ENCODE results near the gene CTCF. TPM values are rescaled to one million over a fixed set of nuclear protein-coding genes. Genes with fewer than 3 reads are reported as not detected.

Gene CTCF
- total RNA-seq, 1 donor from 2014 or later, result 36.0 TPM

DNA sequence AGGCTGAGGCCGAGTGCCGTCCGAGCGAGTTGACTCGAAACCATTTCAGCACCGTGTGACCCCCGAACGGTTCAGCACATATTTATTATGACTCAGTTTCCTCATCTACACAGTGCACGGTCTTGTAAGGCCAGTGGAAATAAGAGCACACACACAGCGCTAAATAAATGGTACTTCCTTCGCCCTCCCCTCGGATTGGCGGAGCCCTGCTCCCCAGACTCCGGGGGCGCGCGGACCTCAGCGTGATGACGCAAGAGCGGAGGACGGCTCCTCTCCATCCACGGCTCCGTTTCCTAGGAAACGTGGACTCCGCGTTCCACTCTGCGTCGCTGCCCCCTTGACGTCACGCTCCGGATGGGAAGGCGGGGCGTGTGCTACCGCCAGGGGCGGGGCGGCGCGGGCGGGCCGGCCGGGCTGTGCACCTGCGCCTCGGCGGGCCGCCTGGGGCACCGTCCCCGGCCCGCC, 98.3 kb downstream of the CTCF start, which contains the start of gene PARD6A:
PARD6A (plus strand) TSS at position 397 of the 465 bp plus-strand sequence. CDS start 79 bp downstream, outside the sequence.
- Histone ChIP-seq H3K27me3 (no peaks in the 10 kb centered on the region), H3K27ac (peak within 1 kb of the TSS; percentile 95), H3K4me1 (peaks cover 18% of the 10 kb centered on the region), H3K36me3 (peaks cover 4% of the 10 kb centered on the region), H3K4me3 (peak within 1 kb of the TSS; percentile 81), H3K9me3 (no peaks in the 10 kb centered on the region)
- ATAC-seq (peak; percentile 86), DNase-seq (peak; percentile 97)
- intact Hi-C loops (cut with DNase I), result loop anchor here (10.0 kb wide), 1 partner anchor 96 kb away; the partner anchor contains the start of gene CTCF
- TF ChIP-seq, protein P1, sequence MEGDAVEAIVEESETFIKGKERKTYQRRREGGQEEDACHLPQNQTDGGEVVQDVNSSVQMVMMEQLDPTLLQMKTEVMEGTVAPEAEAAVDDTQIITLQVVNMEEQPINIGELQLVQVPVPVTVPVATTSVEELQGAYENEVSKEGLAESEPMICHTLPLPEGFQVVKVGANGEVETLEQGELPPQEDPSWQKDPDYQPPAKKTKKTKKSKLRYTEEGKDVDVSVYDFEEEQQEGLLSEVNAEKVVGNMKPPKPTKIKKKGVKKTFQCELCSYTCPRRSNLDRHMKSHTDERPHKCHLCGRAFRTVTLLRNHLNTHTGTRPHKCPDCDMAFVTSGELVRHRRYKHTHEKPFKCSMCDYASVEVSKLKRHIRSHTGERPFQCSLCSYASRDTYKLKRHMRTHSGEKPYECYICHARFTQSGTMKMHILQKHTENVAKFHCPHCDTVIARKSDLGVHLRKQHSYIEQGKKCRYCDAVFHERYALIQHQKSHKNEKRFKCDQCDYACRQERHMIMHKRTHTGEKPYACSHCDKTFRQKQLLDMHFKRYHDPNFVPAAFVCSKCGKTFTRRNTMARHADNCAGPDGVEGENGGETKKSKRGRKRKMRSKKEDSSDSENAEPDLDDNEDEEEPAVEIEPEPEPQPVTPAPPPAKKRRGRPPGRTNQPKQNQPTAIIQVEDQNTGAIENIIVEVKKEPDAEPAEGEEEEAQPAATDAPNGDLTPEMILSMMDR (IDR thresholded peaks at IDR 0.05), result no peak

DNA sequence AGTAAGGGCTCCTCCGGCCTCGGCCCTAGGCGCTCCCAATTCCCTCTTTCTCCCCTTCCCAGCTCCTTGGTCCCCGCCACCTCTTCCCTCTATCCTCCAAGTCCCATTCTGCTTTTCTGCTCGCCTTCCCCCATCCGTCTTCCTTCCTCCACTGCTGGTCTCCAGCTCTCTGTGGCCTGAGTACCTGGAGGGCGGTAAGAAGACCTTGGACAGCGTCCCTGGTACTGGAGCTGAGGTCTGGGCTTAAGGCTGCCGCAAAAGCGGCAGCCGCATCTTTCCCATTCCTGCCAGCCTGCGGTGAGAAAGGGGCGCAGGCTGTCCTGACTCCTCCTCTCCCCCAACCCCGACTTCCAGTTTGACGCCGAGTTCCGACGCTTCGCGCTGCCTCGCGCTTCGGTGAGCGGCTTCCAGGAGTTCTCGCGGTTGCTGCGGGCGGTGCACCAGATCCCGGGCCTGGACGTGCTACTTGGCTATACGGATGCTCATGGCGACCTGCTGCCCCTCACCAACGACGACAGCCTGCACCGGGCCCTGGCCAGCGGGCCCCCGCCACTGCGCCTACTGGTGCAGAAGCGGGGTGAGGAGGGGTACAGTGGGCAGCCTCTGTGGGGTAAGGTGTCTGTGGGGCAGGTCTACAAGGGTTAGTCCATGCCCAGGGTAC, 98.9 kb downstream of the CTCF start:
- ATAC-seq, result peak; percentile 0
- H3K27me3 ChIP-seq, result no peaks in the 10 kb centered on the region
- DNase-seq, result no peak
- H3K4me3 ChIP-seq, result peak overlapping the region; percentile 81
- H3K4me1 ChIP-seq, result peaks cover 21% of the 10 kb centered on the region
- TF ChIP-seq, protein P1 (IDR thresholded peaks at IDR 0.05), result no peak
- no peaks in the 10 kb centered on the region for H3K9me3 ChIP-seq
- H3K27ac ChIP-seq, result peak overlapping the region; percentile 63
- intact Hi-C loops (cut with DNase I), result loop anchor here (10.0 kb wide), 1 partner anchor 96 kb away; the partner anchor contains the start of gene CTCF
- H3K36me3 ChIP-seq, result peaks cover 4% of the 10 kb centered on the region

DNA sequence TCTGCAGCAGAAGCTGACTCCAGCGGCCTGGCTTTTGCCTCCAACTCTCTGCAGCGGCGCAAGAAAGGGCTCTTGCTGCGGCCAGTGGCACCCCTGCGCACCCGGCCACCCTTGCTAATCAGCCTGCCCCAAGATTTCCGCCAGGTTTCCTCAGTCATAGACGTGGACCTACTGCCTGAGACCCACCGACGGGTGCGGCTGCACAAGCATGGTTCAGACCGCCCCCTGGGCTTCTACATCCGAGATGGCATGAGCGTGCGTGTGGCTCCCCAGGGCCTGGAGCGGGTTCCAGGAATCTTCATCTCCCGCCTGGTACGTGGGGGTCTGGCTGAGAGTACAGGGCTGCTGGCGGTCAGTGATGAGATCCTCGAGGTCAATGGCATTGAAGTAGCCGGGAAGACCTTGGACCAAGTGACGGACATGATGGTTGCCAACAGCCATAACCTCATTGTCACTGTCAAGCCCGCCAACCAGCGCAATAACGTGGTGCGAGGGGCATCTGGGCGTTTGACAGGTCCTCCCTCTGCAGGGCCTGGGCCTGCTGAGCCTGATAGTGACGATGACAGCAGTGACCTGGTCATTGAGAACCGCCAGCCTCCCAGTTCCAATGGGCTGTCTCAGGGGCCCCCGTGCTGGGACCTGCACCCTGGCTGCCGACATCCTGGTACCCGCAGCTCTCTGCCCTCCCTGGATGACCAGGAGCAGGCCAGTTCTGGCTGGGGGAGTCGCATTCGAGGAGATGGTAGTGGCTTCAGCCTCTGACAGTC, 99.7 kb downstream of the CTCF start:
- Histone ChIP-seq H3K9me3 (no peaks in the 10 kb centered on the region), H3K4me1 (peaks cover 21% of the 10 kb centered on the region), H3K27me3 (no peaks in the 10 kb centered on the region), H3K27ac (no peak overlapping the region), H3K4me3 (no peak overlapping the region), H3K36me3 (peaks cover 4% of the 10 kb centered on the region)
- intact Hi-C loops (cut with DNase I), result loop anchor here (10.0 kb wide), 1 partner anchor 97 kb away; the partner anchor contains the start of gene CTCF
- ATAC-seq (no peak), DNase-seq (no peak)
- TF ChIP-seq, protein P1 (IDR thresholded peaks at IDR 0.05), result no peak

DNA sequence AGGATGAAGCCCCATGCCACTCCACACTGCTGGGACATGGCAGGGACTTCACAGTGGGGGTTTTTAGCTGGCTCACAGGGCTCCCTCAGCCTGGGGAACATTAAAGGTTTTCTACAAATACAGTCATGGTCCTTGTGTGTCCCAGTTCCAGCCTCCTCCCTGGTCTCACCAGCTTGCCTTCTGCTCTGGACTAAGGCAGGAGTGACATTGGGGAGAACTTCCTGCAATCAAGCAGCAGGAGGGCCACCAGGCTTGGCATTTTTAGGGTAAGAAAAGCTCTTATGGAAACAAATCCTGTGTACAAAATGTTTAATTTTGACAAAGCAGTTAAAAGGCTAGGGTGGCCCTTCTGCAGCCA, 100.3 kb downstream of the CTCF start:
- peaks cover 4% of the 10 kb centered on the region for H3K36me3 ChIP-seq
- peaks cover 26% of the 10 kb centered on the region for H3K4me1 ChIP-seq
- no peaks in the 10 kb centered on the region for H3K27me3 ChIP-seq
- H3K9me3 ChIP-seq, result no peaks in the 10 kb centered on the region
- ATAC-seq (no peak), DNase-seq (no peak)
- TF ChIP-seq, protein P1 (IDR thresholded peaks at IDR 0.05), result no peak
- H3K27ac ChIP-seq, result no peak overlapping the region
- H3K4me3 ChIP-seq, result no peak overlapping the region
- intact Hi-C loops (cut with DNase I), result loop anchor here (10.0 kb wide), 1 partner anchor 98 kb away; the partner anchor contains the start of gene CTCF

DNA sequence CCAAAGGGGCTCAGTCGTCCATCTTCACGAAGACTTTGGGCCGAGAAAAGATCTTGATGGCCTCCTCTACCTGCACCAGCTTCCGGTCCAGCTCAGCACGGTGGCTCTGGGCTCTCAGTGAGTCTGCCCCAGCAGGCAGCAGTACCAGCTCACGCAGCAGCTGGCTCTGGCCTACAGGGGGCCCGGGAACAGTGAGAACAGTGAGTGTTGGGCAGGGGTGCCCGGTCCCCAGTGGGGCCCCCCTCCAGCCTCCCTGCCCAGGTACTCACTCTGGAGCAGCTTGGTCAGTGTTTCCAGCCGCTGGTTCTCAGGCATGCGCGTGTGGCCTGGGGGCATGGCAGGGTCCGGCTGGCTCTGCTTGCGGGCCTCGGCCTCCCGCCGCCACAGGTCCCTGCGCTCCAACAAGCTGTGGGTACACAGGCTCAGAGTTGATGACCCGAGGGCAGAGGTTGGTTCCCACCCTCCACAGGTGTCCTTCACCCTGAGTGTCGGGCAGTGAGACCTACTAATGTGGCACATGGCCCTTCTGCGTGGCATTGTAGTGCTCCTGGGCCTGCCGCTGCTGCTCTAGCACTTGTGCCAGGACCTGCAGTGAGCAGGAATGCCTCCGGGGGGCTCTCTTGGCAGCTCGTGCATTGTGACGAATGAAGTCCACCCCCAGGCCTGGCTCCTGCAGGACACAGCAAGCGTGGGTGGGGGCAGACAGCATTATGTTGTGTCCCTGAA, 101.0 kb downstream of the CTCF start:
- DNase-seq (no peak), ATAC-seq (no peak)
- TF ChIP-seq, protein P1 (IDR thresholded peaks at IDR 0.05), result no peak
- Histone ChIP-seq H3K27ac (no peak overlapping the region), H3K27me3 (no peaks in the 10 kb centered on the region), H3K4me3 (no peak overlapping the region), H3K9me3 (no peaks in the 10 kb centered on the region), H3K4me1 (peaks cover 32% of the 10 kb centered on the region), H3K36me3 (peaks cover 4% of the 10 kb centered on the region)
- intact Hi-C loops (cut with DNase I), result loop anchor here (10.0 kb wide), 1 partner anchor 99 kb away; the partner anchor contains the start of gene CTCF

Data from upper lobe of right lung (tissue), 1 donor.